Activated naive CD8-positive, alpha-beta T cell treated with anti-CD3 and anti-CD28 coated beads, Interleukin-2, amount 10 ng/mL, durations not matched to agents 7 days and 5 days (primary cell): Measurements from ENCODE around the gene ENTPD2. TPM values are rescaled to one million over a fixed set of nuclear protein-coding genes. Genes with fewer than 3 reads are reported as not detected.
"Not testable (repeated sequence)": the region's sequence is repeated elsewhere in the genome, so short reads cannot be mapped to it uniquely, and the experiment has no call there.

Source experiments
- ATAC-seq: fragments of 150-1000 bp; cut with Tn5 transposase; one replicate; pipeline ENCODE4 v1.10.0; 2021; ENCODE audit warnings: low read depth, moderate library complexity
- POLR2A ChIA-PET: fragments of 350-600 bp; sonication (Branson Sonifier 250); formaldehyde crosslinking; loops from one replicate; lab custom pipeline; 2021; ENCODE audit warnings: antibody characterized with exemption; lab: Charles Lee
- DNase-seq: peaks from one replicate; pipeline ENCODE4 v3.0.0; 2021
- H3K27ac Mint-ChIP-seq: one replicate; pipeline ENCODE4 v1.8.0; 2022; ENCODE audit warnings: mild to moderate bottlenecking, mixed read lengths
- H3K27me3 Mint-ChIP-seq: one replicate; pipeline ENCODE4 v1.8.0; 2022; ENCODE audit warnings: mild to moderate bottlenecking, moderate library complexity, mixed read lengths
- H3K36me3 Mint-ChIP-seq: one replicate; pipeline ENCODE4 v1.8.0; 2021; ENCODE audit warnings: mild to moderate bottlenecking, mixed read lengths
- H3K4me1 Mint-ChIP-seq: one replicate; pipeline ENCODE4 v1.8.0; 2021; ENCODE audit warnings: mixed read lengths
- H3K4me3 Mint-ChIP-seq: one replicate; pipeline ENCODE4 v1.8.0; 2022; ENCODE audit warnings: mild to moderate bottlenecking, moderate library complexity, mixed read lengths
- H3K9me3 Mint-ChIP-seq: one replicate; pipeline ENCODE4 v1.8.0; 2021; ENCODE audit warnings: mixed read lengths
- total RNA-seq, 2 experiments: library from RNA; stranded (reverse); gene quantifications; one replicate each; pipeline ENCODE4 v1.2.3, GENCODE V29; 2021

Gene ENTPD2
- total RNA-seq, 2 experiments from 2014 or later = not detected

- H3K4me1 Mint-ChIP-seq = peaks cover 5% of the 10 kb centered on the region
- no peaks in the 10 kb centered on the region for H3K36me3 Mint-ChIP-seq
- no peak overlapping the region for H3K27ac Mint-ChIP-seq
- POLR2A ChIA-PET = interaction anchor here (1.5 kb wide), 1 partner anchor 29 kb away, joined by 3 read pairs; no protein-coding TSS in a partner anchor
- no peak overlapping the region for H3K4me3 Mint-ChIP-seq
- ATAC-seq (no peak), DNase-seq (no peak)
- H3K27me3 Mint-ChIP-seq = peaks cover 10% of the 10 kb centered on the region
- H3K9me3 Mint-ChIP-seq = no peaks in the 10 kb centered on the region
These were observed 47.5 kb downstream of the ENTPD2 start for GRCh38 chr9:137006116-137007003.

GRCh38 chr9:137004285-137004684, 49.6 kb downstream of the ENTPD2 start:
- not testable (repeated sequence) for H3K4me3 Mint-ChIP-seq, ATAC-seq, H3K27ac Mint-ChIP-seq, H3K36me3 Mint-ChIP-seq, DNase-seq, H3K9me3 Mint-ChIP-seq
- POLR2A ChIA-PET = interaction anchor here (1.5 kb wide), 1 partner anchor 31 kb away, joined by 3 read pairs; no protein-coding TSS in a partner anchor
- H3K27me3 Mint-ChIP-seq = peaks cover 12% of the 10 kb centered on the region
- peaks cover 15% of the 10 kb centered on the region for H3K4me1 Mint-ChIP-seq

- H3K27me3 Mint-ChIP-seq = peaks cover 12% of the 10 kb centered on the region
- H3K9me3 Mint-ChIP-seq = no peaks in the 10 kb centered on the region
- peaks cover 27% of the 10 kb centered on the region for H3K4me1 Mint-ChIP-seq
- H3K27ac Mint-ChIP-seq = no peak overlapping the region
- ATAC-seq (no peak), DNase-seq (no peak)
- no peak overlapping the region for H3K4me3 Mint-ChIP-seq
- POLR2A ChIA-PET = no interaction called here
- no peaks in the 10 kb centered on the region for H3K36me3 Mint-ChIP-seq
These were observed 51.2 kb downstream of the ENTPD2 start for GRCh38 chr9:137002646-137003041.

GRCh38 chr9:137001857-137002645, 51.8 kb downstream of the ENTPD2 start:
- POLR2A ChIA-PET = no interaction called here
- peaks cover 29% of the 10 kb centered on the region for H3K4me1 Mint-ChIP-seq
- no peak overlapping the region for H3K27ac Mint-ChIP-seq

GRCh38 chr9:137000177-137000930, 53.5 kb downstream of the ENTPD2 start:
- Mint-ChIP-seq H3K27me3 (peaks cover 12% of the 10 kb centered on the region), H3K4me1 (peaks cover 28% of the 10 kb centered on the region), H3K4me3 (peak overlapping the region; percentile 65), H3K36me3 (no peaks in the 10 kb centered on the region), H3K27ac (peak overlapping the region; percentile 82), H3K9me3 (no peaks in the 10 kb centered on the region)
- DNase-seq (peak; percentile 58), ATAC-seq (peak; percentile 59)
- POLR2A ChIA-PET = interaction anchor here (0.6 to 1.8 kb wide), 10 partner anchors 8 to 646 kb away, joined by 3 to 11 read pairs (median 4); partner anchors contain the start of gene PAXX

More at GRCh38 chr9:137001857-137002645, 51.8 kb downstream of the ENTPD2 start:
- Mint-ChIP-seq H3K27me3 (peaks cover 12% of the 10 kb centered on the region), H3K36me3 (no peaks in the 10 kb centered on the region), H3K4me3 (no peak overlapping the region), H3K9me3 (no peaks in the 10 kb centered on the region)
- ATAC-seq (no peak), DNase-seq (no peak)

Other genes starting within 250 kb of the ENTPD2 start
- 10 to 100 TPM; 91.1 to 98.4 TPM for gene RABL6, start 246.1 kb downstream of the ENTPD2 start, total RNA-seq
- 1 to 10 TPM; 6.6 to 6.7 TPM for gene AJM1, start 211.6 kb downstream of the ENTPD2 start, total RNA-seq
- 10 to 100 TPM; 80.5 to 89.0 TPM for gene PHPT1, start 204.7 kb downstream of the ENTPD2 start, total RNA-seq
- 10 to 100 TPM; 16.6 to 18.0 TPM for gene MAMDC4, start 201.7 kb downstream of the ENTPD2 start, total RNA-seq
- 100 to 1,000 TPM; 289 to 297 TPM for gene EDF1, start 187.8 kb downstream of the ENTPD2 start, total RNA-seq
- 10 to 100 TPM; 44.0 to 52.1 TPM for gene TRAF2, start 167.5 kb downstream of the ENTPD2 start, total RNA-seq
- gene FBXW5, start 109.3 kb downstream of the ENTPD2 start, total RNA-seq = 100 to 1,000 TPM; 103 to 104 TPM
- 1 to 10 TPM; 1.5 to 3.6 TPM for gene C8G, start 108.8 kb downstream of the ENTPD2 start, total RNA-seq
- gene LCN12, start 101.8 kb downstream of the ENTPD2 start, total RNA-seq = 1 to 10 TPM in 1 of 2 experiments, under 1 TPM in 1; 0.91 to 1.1 TPM
- gene PTGDS, start 76.6 kb downstream of the ENTPD2 start, total RNA-seq = 1 to 10 TPM; 1.3 to 3.3 TPM
- gene LCNL1, start 71.1 kb downstream of the ENTPD2 start, total RNA-seq = under 1 TPM; 0.33 to 0.48 TPM
- gene PAXX, start 61.6 kb downstream of the ENTPD2 start, total RNA-seq = 10 to 100 TPM; 93.4 to 97.2 TPM
- gene CLIC3, start 57.5 kb downstream of the ENTPD2 start, total RNA-seq = 10 to 100 TPM; 13.3 to 14.7 TPM
- gene ABCA2, start 25.8 kb downstream of the ENTPD2 start, total RNA-seq = 10 to 100 TPM; 67.1 to 74.5 TPM
- gene FUT7, start 22.0 kb downstream of the ENTPD2 start, total RNA-seq = under 1 TPM; 0.39 to 0.62 TPM
- gene NPDC1, start 7.9 kb downstream of the ENTPD2 start, total RNA-seq = 10 to 100 TPM; 22.4 to 27.0 TPM
- gene SAPCD2, start 16.5 kb upstream of the ENTPD2 start, total RNA-seq = 10 to 100 TPM; 26.4 to 30.0 TPM
- 10 to 100 TPM; 43.9 to 44.1 TPM for gene UAP1L1, start 23.5 kb upstream of the ENTPD2 start, total RNA-seq
- gene MAN1B1, start 32.9 kb upstream of the ENTPD2 start, total RNA-seq = 10 to 100 TPM; 63.2 to 63.9 TPM
- gene DPP7, start 60.7 kb upstream of the ENTPD2 start, total RNA-seq = 100 to 1,000 TPM; 314 to 322 TPM
- gene GRIN1, start 85.1 kb upstream of the ENTPD2 start, total RNA-seq = not detected
- not detected for gene LRRC26, start 116.0 kb upstream of the ENTPD2 start, total RNA-seq
- not detected for gene TMEM210, start 118.0 kb upstream of the ENTPD2 start, total RNA-seq
- gene ANAPC2, start 134.5 kb upstream of the ENTPD2 start, total RNA-seq = 10 to 100 TPM; 84.2 to 87.8 TPM
- gene SSNA1, start 134.6 kb upstream of the ENTPD2 start, total RNA-seq = 10 to 100 TPM; 62.4 to 65.2 TPM
- 10 to 100 TPM; 11.2 to 14.7 TPM for gene TPRN, start 146.7 kb upstream of the ENTPD2 start, total RNA-seq
- gene TMEM203, start 151.6 kb upstream of the ENTPD2 start, total RNA-seq = 10 to 100 TPM; 37.4 to 39.4 TPM
- gene NDOR1, start 151.6 kb upstream of the ENTPD2 start, total RNA-seq = 10 to 100 TPM; 38.8 to 39.8 TPM
- 1 to 10 TPM; 5.0 to 7.2 TPM for gene RNF208, start 168.2 kb upstream of the ENTPD2 start, total RNA-seq
- under 1 TPM; 0.45 to 0.55 TPM for gene CYSRT1, start 171.1 kb upstream of the ENTPD2 start, total RNA-seq
- not detected for gene RNF224, start 173.4 kb upstream of the ENTPD2 start, total RNA-seq
- not detected for gene SLC34A3, start 176.8 kb upstream of the ENTPD2 start, total RNA-seq
- gene TUBB4B, start 187.2 kb upstream of the ENTPD2 start, total RNA-seq = 100 to 1,000 TPM; 241 to 249 TPM
- not detected for gene STPG3, start 197.2 kb upstream of the ENTPD2 start, total RNA-seq
- 10 to 100 TPM; 58.7 to 63.1 TPM for gene NELFB, start 201.3 kb upstream of the ENTPD2 start, total RNA-seq
- gene TOR4A, start 223.7 kb upstream of the ENTPD2 start, total RNA-seq = 1 to 10 TPM; 8.1 to 8.2 TPM
- gene NRARP, start 248.2 kb upstream of the ENTPD2 start, total RNA-seq = 1 to 10 TPM; 1.2 to 1.7 TPM